Esophagus (tissue), 2 donors: ENCODE data around the gene POLR3H. TPM values are rescaled to one million over a fixed set of nuclear protein-coding genes. Genes with fewer than 3 reads are reported as not detected.
"Not testable (repeated sequence)": the region's sequence is repeated elsewhere in the genome, so short reads cannot be mapped to it uniquely, and the experiment has no call there.

Source experiments
- H3K27ac ChIP-seq, 2 donors: one replicate each; pipeline ENCODE4 v1.5.1; 2013; ENCODE audit warnings: low read depth in 2 of 2, mild to moderate bottlenecking in 2 of 2, inconsistent platforms in 1 of 2, low read length in 1 of 2, moderate library complexity in 1 of 2
- H3K27me3 ChIP-seq, 2 donors: one replicate each; pipeline ENCODE4 v1.6.1; 2013; ENCODE audit warnings: low read length in 2 of 2, control low read depth in 1 of 2, mild to moderate bottlenecking in 1 of 2; ENCODE audit not compliant: insufficient read depth in 2 of 2, control insufficient read depth in 1 of 2
- H3K36me3 ChIP-seq, 2 donors: one replicate each; pipeline ENCODE4 v1.6.1; 2013; ENCODE audit warnings: low read length in 1 of 2; ENCODE audit not compliant: control insufficient read depth in 2 of 2, insufficient read depth in 2 of 2
- H3K4me1 ChIP-seq, 2 donors: one replicate each; pipeline ENCODE4 v1.6.1; 2013; ENCODE audit warnings: low read length in 1 of 2; ENCODE audit not compliant: control insufficient read depth in 2 of 2, insufficient read depth in 2 of 2
- H3K4me3 ChIP-seq, 2 donors: one replicate each; pipeline ENCODE4 v1.5.1; 2013; ENCODE audit warnings: low read length in 2 of 2, mild to moderate bottlenecking in 2 of 2, low read depth in 1 of 2, moderate library complexity in 1 of 2
- H3K9me3 ChIP-seq, 2 donors: one replicate each; pipeline ENCODE4 v1.6.1; 2013; ENCODE audit warnings: mild to moderate bottlenecking in 2 of 2, low read depth in 1 of 2, low read length in 1 of 2, moderate library complexity in 1 of 2; ENCODE audit not compliant: control insufficient read depth in 2 of 2, insufficient read depth in 1 of 2
- WGBS, 2 donors: extraction: QIAGEN DNeasy Blood & Tissue Kit; methylation state at CpG; one replicate each; pipeline ENCODE4 v1.1.7; 2013; 5-methylcytosine and 5-hydroxymethylcytosine counted together
- polyA plus RNA-seq, 2 donors: library from polyadenylated mRNA; stranded (reverse); fragments of 200-250 nt; gene quantifications; one replicate each; pipeline ENCODE4 v1.2.3, GENCODE V29; 2013
- donor health status: healthy with polysubstance abuse.
- donor health status: Bipolar disorder and iron deficiency.

Gene POLR3H
- polyA plus RNA-seq = 10 to 100 TPM; 24.3 to 25.9 TPM

GRCh38 chr22:41543854-41544670 lies at the start of gene POLR3H:
Gene POLR3H (minus strand): TSS chr22:41544470. CDS start chr22:41544101, 369 bp downstream.
- Histone ChIP-seq H3K36me3 (peaks cover 4 to 10% of the 10 kb centered on the region in 2 donors), H3K4me1 (peaks cover 0 to 2% of the 10 kb centered on the region in 2 donors), H3K27ac (peak within 1 kb of the TSS; percentile 87 to 89), H3K9me3 (no peaks in the 10 kb centered on the region), H3K27me3 (no peaks in the 10 kb centered on the region), H3K4me3 (peak within 1 kb of the TSS; percentile 80 to 91)
- 1% methylated on average over 72 to 80 of the region's 80 CpGs for WGBS, 2 donors

GRCh38 chr22:41593336-41593960 lies 49.2 kb upstream of the POLR3H start:
- peaks cover 0 to 15% of the 10 kb centered on the region in 2 donors for H3K4me1 ChIP-seq
- H3K36me3 ChIP-seq, H3K27ac ChIP-seq, H3K9me3 ChIP-seq, H3K27me3 ChIP-seq, H3K4me3 ChIP-seq: not testable (repeated sequence)
- 95% methylated on average over 40 to 51 of the region's 51 CpGs for WGBS, 2 donors

- Histone ChIP-seq H3K36me3 (peaks cover 0 to 3% of the 10 kb centered on the region in 2 donors), H3K4me3 (peak within 1 kb of the TSS; percentile 70 to 80), H3K4me1 (peaks cover 0 to 3% of the 10 kb centered on the region in 2 donors), H3K27ac (peak within 1 kb of the TSS; percentile 66 to 91), H3K27me3 (no peaks in the 10 kb centered on the region), H3K9me3 (no peaks in the 10 kb centered on the region)
- WGBS, 2 donors = 1% methylated on average over 61 of the region's 61 CpGs
Observed at GRCh38 chr22:41589391-41590241, 45.3 kb upstream of the POLR3H start, which contains the start of gene PMM1. Gene PMM1 (minus strand): TSS chr22:41589840. CDS start chr22:41589805, 35 bp downstream.

GRCh38 chr22:41587347-41587723 lies 43.1 kb upstream of the POLR3H start:
- H3K4me1 ChIP-seq = peaks cover 0 to 3% of the 10 kb centered on the region in 2 donors
- no peaks in the 10 kb centered on the region for H3K9me3 ChIP-seq
- 85 to 91% methylated on average over 7 of the region's 7 CpGs for WGBS, 2 donors
- H3K36me3 ChIP-seq = peaks cover 6 to 16% of the 10 kb centered on the region in 2 donors
- H3K27me3 ChIP-seq = no peaks in the 10 kb centered on the region
- H3K27ac ChIP-seq = no peak overlapping the region
- H3K4me3 ChIP-seq = no peak overlapping the region

- Histone ChIP-seq H3K9me3 (no peaks in the 10 kb centered on the region), H3K27me3 (no peaks in the 10 kb centered on the region), H3K4me3 (no peak overlapping the region), H3K27ac (no peak overlapping the region), H3K4me1 (peaks cover 0 to 3% of the 10 kb centered on the region in 2 donors), H3K36me3 (peaks cover 6 to 19% of the 10 kb centered on the region in 2 donors)
- WGBS, 2 donors = 97 to 98% methylated on average over 7 of the region's 7 CpGs
Observed at GRCh38 chr22:41585898-41586297, 41.6 kb upstream of the POLR3H start.

GRCh38 chr22:41584881-41585280 lies 40.6 kb upstream of the POLR3H start:
- WGBS, 2 donors = 93 to 95% methylated on average over 6 of the region's 6 CpGs
- Histone ChIP-seq H3K27ac (peak overlapping the region in 1 of 2 donors; percentile 1), H3K27me3 (no peaks in the 10 kb centered on the region), H3K36me3 (peaks cover 6 to 22% of the 10 kb centered on the region in 2 donors), H3K4me3 (no peak overlapping the region), H3K4me1 (peaks cover 0 to 3% of the 10 kb centered on the region in 2 donors), H3K9me3 (no peaks in the 10 kb centered on the region)

- Histone ChIP-seq H3K4me3 (no peak overlapping the region), H3K36me3 (peaks cover 8 to 42% of the 10 kb centered on the region in 2 donors), H3K27ac (no peak overlapping the region), H3K4me1 (no peaks in the 10 kb centered on the region), H3K9me3 (no peaks in the 10 kb centered on the region), H3K27me3 (no peaks in the 10 kb centered on the region)
- WGBS, 2 donors = 85 to 87% methylated on average over 8 of the region's 8 CpGs
Observed at GRCh38 chr22:41582694-41583093, 38.4 kb upstream of the POLR3H start.

GRCh38 chr22:41579997-41580355 lies 35.7 kb upstream of the POLR3H start:
- no peaks in the 10 kb centered on the region for H3K27me3 ChIP-seq
- WGBS, 2 donors = 84 to 90% methylated on average over 6 of the region's 6 CpGs
- peaks cover 8 to 65% of the 10 kb centered on the region in 2 donors for H3K36me3 ChIP-seq
- H3K4me3 ChIP-seq = no peak overlapping the region
- H3K9me3 ChIP-seq = no peaks in the 10 kb centered on the region
- H3K27ac ChIP-seq = no peak overlapping the region
- H3K4me1 ChIP-seq = peaks cover 0 to 2% of the 10 kb centered on the region in 2 donors

- 97 to 99% methylated on average over 12 of the region's 12 CpGs for WGBS, 2 donors
- Histone ChIP-seq H3K9me3 (no peaks in the 10 kb centered on the region), H3K4me3 (no peak overlapping the region), H3K4me1 (peaks cover 0 to 4% of the 10 kb centered on the region in 2 donors), H3K27me3 (no peaks in the 10 kb centered on the region), H3K36me3 (peaks cover 8 to 66% of the 10 kb centered on the region in 2 donors), H3K27ac (no peak overlapping the region)
Observed at GRCh38 chr22:41579297-41579996, 35.2 kb upstream of the POLR3H start.
